NCI-H1092 treated with DMSO at 0.1 percent for 48 hours (cell line): ENCODE measurements around the gene ABI3BP.

ENCODE experiments used
- DNase-seq: peaks from one replicate; lab custom pipeline; 2025; lab: John Stamatoyannopoulos, UW

ABI3BP gene

GRCh38 chr3:100941041-100941440 is 52.2 kb downstream of the ABI3BP start:
- DNase-seq = no peak

DNA sequence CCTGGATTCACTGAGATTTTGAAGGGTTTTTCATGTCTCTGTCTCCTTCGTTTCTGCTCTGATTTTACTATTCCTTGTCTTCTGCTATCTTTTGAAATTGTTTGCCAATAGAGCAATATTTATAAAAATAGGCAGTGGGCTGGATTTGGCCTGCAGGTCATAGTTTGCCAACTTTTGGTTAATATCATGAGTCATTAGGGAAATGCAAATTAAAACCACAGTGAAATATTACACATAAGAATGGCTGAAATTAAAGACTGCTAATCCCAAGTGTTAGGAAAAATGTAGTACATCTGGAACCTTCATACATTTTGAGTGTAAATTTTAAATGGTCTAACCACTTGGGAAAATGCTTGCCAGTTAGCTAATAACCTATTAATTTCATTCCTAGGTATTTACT is 56.3 kb downstream of the ABI3BP start:
- no peak for DNase-seq

GRCh38 chr3:100932491-100932890 is 60.7 kb downstream of the ABI3BP start:
- DNase-seq = no peak

DNA sequence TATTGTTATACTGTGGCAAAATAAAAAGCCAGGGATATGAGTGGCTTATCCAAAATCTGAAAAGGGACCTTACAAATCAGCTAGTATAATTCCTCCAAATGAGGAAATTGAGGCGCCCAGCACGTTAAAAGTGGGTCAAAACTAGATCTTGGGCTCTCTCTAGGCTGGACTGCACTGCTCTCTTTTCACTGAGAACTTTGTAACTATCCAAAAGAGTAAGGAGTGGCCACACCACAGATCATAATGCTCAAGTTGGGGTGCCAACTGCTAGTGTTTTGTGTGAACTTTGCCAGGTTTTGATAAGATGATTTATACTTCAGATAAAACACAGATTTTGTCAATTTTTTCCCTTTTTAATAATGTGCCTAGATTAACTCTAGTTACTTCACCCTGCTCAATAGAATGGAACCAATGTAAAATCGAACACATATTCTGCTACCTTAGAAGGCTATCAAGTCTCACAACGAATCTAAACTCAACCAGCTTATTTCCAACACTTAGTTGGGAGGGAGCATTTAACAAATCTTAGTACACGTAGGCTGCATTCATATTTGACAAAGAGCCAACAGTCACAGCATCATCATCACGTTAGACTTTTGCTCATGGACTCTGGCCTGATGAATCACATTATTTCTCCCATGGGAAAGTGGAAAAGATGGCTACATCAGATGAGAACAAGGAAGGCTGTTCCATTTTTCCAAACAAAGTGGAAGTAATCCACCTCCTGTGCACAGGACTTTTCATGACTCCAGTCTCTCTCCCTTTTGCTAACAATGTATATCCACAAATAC is 64.4 kb downstream of the ABI3BP start:
- no peak for DNase-seq

DNA sequence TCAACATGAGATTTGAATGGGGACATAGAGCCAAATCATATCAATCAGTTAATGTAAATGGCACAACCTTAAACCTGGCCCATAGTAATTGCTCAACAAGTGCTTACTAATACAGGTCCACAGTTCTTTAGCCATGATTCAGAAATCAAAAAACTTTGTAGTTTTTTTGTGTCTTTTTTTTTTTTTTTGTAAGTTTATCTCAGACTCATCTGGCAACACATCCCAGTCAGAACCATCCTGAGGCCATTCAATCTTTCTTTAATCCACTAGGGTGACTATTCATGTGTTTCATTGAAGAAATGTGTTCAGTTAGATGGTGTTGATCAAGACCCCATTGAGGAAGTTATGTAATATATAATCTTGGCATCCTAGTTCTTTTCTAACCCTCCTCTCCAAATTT is 65.4 kb downstream of the ABI3BP start:
- no peak for DNase-seq

DNA sequence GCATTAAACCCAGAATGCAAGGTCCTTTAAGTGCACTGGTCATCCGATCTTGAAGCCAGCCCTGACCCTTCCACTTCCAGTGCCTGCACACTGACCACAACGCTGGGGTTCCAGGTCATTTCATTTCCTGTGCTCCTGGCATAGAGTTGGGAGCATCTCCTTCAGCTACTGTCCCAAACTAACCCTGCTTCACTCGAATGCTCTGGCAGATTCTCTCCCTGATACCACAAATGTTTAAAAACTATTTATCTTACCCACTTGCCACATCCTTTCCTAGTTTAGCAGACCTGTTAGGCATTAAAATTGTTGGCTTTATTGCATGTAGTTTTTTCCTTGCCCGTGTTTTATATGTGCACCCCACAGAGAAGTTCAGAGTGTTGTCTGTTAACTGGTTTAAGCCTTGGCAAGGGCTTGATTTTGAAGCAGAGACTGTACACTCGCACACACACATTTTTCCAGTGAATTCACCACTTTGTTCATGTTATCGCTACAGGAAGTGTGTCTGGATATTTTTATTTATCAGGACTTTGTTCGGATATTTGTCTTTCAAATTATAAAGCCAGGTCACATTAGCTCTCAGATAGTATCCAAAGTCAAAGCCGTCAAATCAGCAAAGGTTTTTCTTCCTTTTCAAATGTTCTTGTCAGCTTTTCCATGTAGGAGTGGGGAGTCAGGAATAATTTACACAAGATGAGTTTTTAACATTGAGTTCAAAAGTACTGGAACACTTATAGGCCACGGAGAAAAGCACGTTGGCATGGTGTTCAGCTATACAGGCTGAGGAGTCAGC is 77.3 kb downstream of the ABI3BP start:
- no peak for DNase-seq

- DNase-seq = no peak
Observed at GRCh38 chr3:100913870-100914648, 79.2 kb downstream of the ABI3BP start.

DNA sequence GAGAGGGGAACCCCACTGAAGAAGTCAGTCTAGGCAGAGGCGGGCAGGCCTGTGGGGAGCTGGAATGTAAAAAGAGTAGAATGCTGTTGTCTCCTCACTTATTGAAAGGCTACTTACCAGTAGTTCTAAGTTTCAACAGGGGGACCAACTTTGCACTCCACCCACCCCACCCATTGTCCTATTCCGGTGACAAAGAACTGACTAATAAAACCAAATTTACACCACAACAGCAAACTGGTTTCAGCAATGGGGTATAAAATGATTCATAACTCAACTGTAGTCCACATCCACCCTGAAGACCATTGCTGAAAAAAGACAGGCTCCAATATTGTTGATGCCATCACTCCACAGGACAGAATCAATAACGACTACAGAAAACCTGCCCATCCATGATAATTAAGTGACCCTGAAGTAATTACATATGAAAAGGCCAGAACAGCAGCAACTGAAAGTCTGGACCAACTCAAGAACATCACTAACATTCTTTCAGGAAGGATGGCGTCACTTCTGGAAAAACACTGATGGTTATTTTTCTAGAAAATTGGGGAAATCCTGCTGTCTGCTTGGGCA is 80.2 kb downstream of the ABI3BP start:
- DNase-seq = no peak

GRCh38 chr3:100912571-100912970 is 80.7 kb downstream of the ABI3BP start:
- no peak for DNase-seq

DNA sequence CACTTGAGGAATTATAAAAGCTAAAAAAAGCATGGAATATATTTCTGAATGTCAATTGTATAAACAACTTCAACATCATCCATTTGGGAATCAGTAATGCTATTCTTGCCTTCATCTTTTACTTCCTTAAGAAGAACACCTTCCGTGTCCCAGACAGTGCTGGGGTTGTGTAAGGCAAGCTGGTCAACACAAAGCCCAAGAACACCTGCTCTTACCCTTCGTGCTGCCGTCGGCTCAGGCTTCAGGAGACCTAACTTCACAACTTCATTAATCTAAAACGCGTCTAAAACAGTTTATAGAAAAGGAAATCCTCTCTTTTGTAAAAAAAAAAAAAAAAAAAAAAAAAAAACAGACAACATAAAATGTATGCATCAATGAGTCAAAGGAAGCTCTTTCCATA is 81.3 kb downstream of the ABI3BP start:
- no peak for DNase-seq

DNA sequence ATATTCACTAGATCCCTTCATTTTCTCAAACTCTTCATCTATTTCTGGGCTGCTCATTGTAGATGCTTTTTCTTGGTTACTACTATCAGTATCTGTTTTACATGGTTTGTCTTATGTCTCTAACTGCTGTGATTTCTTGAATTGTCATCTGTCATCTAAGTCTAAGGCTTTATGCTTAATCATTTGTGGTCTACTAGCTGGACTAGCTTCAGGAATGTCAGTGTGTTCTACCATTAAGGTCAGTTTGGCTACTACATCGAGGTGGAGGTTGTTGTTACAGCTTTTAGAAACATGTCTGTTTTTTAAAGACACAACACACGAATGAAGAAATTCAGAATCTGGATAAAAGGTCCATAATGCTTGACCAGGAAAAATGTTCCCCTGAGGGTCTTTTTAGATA is 82.2 kb downstream of the ABI3BP start:
- DNase-seq = no peak

- DNase-seq = no peak
Observed at GRCh38 chr3:100902572-100902971, 90.6 kb downstream of the ABI3BP start.

- DNase-seq = no peak
Observed at GRCh38 chr3:100900671-100901335, 92.4 kb downstream of the ABI3BP start.

DNA sequence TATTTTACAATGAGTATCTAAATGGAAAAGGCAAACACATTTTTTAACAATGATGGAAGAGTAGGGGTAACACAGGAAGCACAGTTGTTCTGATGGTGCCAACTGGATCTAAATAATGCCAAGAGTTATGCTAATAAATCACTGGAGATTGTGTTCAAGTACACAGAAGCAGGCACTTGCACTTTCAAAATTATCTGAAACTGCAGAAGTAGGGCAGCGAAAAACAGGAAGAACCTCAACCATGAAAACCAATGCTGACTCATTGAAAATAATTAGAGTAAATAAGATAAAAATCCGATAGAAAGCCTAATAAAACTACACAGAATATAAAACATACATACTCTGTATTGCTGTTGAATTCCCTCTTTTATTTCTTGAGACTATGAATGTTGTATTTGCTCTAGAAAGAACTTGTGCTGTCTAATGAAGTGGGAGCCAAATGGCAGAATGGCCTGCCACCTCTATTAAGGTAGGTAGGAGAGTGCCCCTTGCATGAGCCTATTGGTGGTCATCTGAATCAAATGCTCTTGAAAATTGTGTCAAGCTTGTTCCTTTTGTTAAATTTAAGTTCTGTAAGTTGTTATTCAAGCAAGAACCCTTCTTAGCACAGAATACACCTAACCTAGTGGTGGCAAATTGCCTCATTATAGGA is 93.7 kb downstream of the ABI3BP start:
- no peak for DNase-seq

GRCh38 chr3:100898681-100899080 is 94.5 kb downstream of the ABI3BP start:
- DNase-seq = no peak

DNA sequence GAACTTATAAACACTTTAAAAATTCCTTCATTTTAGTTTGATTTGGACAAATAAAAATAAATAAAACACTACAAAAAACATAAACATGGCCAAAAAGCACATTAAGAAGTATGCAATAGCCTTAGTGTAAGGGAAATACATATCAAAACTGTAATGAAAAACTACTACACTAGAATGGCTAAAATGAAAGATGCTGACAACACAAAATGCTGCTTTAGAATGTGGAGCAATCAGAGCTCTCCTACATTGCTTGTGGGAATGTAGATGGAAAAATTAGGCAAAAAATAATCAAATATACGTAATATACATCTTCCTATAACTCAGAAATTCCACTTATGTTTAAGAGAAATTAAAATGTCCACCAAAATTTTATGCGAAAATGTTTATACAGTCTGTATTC is 96.2 kb downstream of the ABI3BP start:
- no peak for DNase-seq

- DNase-seq = no peak
Observed at GRCh38 chr3:100893590-100893989, 99.6 kb downstream of the ABI3BP start.

DNA sequence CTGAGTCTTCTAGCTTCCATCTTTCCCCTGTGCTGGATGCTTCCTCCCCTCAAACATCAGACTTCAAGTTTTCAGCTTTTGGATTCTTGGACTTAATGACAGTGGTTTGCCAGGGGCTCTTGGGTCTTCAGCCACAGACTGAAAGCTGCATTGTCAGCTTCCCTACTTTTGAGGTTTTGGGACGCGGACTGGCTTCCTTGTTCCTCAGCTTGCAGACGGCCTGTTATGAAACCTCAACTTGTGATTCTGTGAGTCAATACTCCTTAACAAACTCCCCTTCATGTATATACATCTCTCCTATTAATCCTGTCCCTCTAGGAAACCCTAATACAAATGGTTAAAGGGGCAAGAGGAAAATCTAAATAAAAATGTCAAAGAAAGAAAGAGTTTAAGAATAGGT is 100.1 kb downstream of the ABI3BP start:
- DNase-seq = no peak

GRCh38 chr3:100891827-100892226 is 101.4 kb downstream of the ABI3BP start:
- no peak for DNase-seq

DNA sequence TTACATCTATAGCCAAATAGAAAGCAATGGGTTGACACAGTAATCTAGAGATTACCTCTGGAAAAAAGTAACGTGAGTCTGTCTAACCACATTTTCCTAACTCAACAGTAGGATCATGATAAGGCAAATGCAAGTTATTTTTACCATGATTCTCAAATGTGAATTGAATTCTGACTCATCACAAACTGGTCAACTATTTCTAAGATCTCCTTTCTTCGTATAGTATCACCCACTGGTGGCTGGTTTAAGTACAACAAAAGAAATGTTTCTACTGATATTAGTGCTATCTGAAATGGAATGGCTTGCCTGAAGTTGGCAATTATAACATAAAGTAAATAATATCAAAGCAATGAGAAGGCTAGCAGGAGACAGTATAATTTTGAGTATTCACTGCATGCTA is 102.2 kb downstream of the ABI3BP start:
- no peak for DNase-seq

DNA sequence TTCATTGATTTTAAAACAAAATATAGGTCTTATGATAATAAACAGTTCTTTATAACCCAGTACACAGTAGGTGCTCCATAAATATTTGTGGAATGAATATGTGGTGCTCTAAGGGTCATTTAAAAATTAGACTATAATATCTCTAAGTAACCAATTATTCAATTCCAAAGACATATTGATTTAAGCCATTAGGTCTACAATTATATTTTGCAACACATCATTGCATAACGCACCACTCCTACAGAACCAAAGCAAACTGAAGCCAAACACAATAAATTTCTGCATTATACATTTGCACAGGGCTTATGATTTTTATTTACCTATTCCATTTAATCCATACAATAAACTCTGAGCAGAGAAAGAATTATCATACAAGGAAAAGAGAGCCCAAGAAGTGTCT is 104.3 kb downstream of the ABI3BP start:
- no peak for DNase-seq
